ENCODE results near the gene ALLC. TPM values are rescaled to one million over a fixed set of nuclear protein-coding genes. Genes with fewer than 3 reads are reported as not detected.

The ALLC gene
- total RNA-seq, 1 donor from 2014 or later = not detected

DNA sequence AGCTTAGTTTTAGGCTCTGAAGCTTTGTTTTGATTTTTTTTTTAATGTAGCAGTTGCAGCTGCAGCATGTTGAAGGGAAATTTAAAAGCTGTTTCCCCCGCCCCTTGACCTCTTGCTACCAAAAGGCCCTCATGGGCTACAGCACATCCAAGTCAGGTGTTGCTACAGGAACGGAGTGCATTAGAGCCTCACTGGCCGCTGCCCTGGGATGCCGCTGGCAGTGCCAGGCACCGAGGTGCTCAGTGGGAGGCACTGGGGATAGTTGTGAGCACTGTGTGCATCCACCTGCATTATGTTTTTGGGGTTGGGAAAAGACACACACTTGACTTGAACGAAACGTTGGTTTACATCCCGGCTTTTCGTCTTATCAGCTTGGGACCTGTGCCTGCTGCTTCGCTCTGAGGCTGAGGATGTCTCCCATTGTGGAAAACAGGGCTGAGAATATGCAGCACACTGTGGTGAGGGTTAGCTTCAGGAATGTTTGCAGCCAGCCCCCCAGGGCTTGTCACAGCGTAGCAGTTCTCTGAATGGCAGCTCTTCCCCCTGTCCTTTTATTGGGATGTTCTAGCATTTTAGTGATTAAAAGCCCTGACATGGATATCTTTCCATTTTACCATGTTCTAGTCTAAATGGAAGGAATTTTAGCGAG is 69.5 kb downstream of the ALLC start:
- DNase-seq (ENCODE audit: low read depth) = no peak
- TF ChIP-seq, protein P1, sequence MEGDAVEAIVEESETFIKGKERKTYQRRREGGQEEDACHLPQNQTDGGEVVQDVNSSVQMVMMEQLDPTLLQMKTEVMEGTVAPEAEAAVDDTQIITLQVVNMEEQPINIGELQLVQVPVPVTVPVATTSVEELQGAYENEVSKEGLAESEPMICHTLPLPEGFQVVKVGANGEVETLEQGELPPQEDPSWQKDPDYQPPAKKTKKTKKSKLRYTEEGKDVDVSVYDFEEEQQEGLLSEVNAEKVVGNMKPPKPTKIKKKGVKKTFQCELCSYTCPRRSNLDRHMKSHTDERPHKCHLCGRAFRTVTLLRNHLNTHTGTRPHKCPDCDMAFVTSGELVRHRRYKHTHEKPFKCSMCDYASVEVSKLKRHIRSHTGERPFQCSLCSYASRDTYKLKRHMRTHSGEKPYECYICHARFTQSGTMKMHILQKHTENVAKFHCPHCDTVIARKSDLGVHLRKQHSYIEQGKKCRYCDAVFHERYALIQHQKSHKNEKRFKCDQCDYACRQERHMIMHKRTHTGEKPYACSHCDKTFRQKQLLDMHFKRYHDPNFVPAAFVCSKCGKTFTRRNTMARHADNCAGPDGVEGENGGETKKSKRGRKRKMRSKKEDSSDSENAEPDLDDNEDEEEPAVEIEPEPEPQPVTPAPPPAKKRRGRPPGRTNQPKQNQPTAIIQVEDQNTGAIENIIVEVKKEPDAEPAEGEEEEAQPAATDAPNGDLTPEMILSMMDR (conservative IDR thresholded peaks at IDR 0.05; ENCODE audit: low read depth, low read length) = no peak
- H3K4me3 ChIP-seq (ENCODE audit: low read depth, low read length) = no peak overlapping the region

DNA sequence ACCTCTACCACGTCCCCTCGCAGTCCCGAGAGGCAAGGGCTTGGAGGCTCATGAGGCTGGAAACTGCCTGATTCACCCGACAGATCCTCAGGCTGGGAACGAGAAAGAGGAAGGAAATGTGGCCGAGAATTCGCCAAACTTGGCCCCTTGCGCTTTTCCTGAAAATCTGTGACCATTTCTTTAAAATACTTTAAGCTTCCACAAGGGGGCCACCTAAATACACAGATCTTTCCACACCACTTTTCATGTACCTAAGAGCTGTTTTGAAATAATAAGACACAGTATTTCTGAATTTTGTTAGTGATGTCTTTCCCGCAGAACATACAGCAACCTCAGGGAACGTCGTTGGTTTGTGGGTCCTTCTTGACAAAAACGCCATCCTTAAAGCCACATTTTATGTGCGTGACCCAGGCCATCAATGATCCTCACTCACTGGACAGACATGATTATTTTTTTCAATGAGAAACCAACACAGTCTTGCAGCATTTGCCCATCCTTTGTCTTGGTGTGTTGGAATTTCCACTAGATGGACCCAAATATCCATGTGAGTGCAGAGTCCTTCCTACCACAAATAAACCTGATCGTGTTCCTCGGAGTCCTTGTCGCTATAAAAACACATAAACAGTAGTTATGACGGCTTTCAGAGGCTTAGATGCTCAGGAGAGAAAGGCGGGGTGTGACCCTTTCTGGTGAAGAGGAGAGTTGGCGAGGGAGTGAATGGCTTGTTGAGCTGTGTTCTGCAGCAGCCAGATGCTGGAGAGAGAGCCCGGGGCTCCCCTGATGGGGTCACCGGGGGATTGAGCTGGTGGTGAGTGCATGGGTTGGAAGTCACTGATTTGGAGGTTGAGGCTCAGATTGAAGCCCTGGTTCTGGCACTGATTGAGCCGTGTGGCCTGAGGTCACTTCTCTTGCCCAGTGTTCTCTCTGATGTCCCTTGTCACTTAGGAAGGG is 70.4 kb downstream of the ALLC start:
- no peak for DNase-seq (ENCODE audit: low read depth)
- no peak overlapping the region for H3K4me3 ChIP-seq (ENCODE audit: low read depth, low read length)
- TF ChIP-seq, protein P1 (conservative IDR thresholded peaks at IDR 0.05; ENCODE audit: low read depth, low read length) = peak; percentile 44

DNA sequence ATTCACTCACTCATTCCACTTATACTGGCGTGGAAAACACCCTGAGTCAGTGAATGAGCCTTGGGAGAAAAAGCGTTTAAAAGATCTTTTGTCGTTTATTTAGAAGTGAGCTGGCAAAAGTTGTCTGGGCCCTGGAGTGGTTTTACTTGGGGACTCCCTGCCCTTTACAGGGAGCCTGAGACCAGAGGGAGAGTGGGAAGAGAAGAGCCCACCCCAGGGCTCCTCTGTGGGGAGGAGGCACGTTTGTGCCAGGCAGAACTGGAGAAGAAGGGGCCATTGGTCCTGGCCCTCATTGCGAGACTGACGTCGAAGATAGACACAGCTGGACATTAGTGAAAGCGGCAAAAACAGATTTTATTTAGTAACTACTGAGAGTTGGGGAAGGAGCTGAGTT is 71.1 kb downstream of the ALLC start:
- no peak for DNase-seq (ENCODE audit: low read depth)
- no peak overlapping the region for H3K4me3 ChIP-seq (ENCODE audit: low read depth, low read length)
- TF ChIP-seq, protein P1 (conservative IDR thresholded peaks at IDR 0.05; ENCODE audit: low read depth, low read length) = no peak

DNA sequence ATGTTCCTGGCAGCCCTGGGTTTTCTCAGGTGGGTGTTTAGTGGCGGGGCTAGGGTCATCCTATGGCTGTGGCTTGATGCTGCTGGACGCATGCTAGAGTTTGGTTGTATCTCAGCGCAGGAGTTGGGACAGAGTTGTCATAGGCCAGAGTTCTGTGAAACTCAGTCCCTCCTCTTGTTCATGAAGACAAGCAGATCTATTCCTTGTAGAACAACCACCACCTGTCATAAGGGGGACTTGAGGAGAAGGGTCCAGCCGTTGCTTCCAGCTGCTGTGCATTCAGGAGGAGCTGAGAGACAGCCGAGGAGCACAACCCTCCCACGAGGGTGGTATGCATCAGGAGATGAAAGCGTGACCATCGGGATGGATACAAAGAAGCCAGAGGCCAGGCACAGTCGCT is 71.8 kb downstream of the ALLC start:
- no peak for DNase-seq (ENCODE audit: low read depth)
- TF ChIP-seq, protein P1 (conservative IDR thresholded peaks at IDR 0.05; ENCODE audit: low read depth, low read length) = no peak
- no peak overlapping the region for H3K4me3 ChIP-seq (ENCODE audit: low read depth, low read length)

DNA sequence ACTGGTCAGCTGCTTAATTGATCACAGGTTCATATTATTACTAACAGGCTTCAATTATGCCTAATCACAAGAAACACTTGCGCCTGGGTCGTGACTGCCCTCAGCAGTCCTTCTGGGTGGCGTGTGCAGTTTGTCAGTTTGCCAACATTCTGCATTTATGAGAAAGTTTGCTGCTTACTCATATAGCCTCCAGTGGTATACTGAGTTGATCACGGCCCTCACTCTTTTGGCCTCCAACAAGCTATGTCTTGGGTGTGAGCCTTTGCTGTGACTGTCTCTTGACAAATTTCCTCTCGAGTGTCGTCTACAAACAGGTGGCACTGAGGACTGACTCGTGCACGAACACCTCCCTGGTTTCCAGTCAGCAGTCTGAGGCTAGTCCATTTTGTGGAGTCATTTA is 72.6 kb downstream of the ALLC start:
- no peak for DNase-seq (ENCODE audit: low read depth)
- H3K4me3 ChIP-seq (ENCODE audit: low read depth, low read length) = no peak overlapping the region
- TF ChIP-seq, protein P1 (conservative IDR thresholded peaks at IDR 0.05; ENCODE audit: low read depth, low read length) = no peak

DNA sequence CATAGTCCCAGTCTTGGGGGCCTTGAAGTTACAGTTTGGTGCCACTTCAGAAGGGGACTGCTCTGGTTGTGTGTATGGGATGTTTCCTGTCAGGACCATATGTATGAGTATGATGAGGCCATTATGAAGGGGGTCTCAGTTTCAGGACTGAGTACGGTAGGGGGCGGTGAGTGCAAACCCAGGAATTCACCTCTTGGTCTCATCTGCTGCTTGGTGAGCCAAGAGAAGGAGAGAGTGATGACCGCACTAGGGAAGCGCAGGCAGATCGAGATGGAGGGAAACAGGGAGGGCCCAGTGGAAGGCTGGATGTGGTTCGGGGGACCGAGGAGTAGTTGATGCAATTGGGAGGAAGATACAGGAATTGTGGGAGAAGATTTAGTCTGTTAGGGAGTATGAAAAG is 73.8 kb downstream of the ALLC start:
- H3K4me3 ChIP-seq (ENCODE audit: low read depth, low read length) = no peak overlapping the region
- DNase-seq (ENCODE audit: low read depth) = no peak
- TF ChIP-seq, protein P1 (conservative IDR thresholded peaks at IDR 0.05; ENCODE audit: low read depth, low read length) = no peak
